GM12878 (cell line): ENCODE data around the gene ERO1B. TPM values are rescaled to one million over a fixed set of nuclear protein-coding genes. Genes with fewer than 3 reads are reported as not detected.

Experiments used
- CHD1 ChIP-seq: IDR thresholded peaks from 2 replicates; pipeline ENCODE4 v1.6.1; 2012; ENCODE audit warnings: low read depth, low read length, improper control_type of control experiment
- MXI1 ChIP-seq: fragments of 150-350 bp; IDR thresholded peaks from 2 replicates; pipeline ENCODE4 v1.6.1; 2011; ENCODE audit warnings: low read depth, mild to moderate bottlenecking, inconsistent platforms, low read length, improper control_type of control experiment
- NFIC ChIP-seq: IDR thresholded peaks from 2 replicates; pipeline ENCODE4 v1.6.1; 2012; ENCODE audit warnings: low read depth, mild to moderate bottlenecking, inconsistent platforms, low read length, moderate library complexity
- NR2C1 ChIP-seq: fragments of 450-650 bp; IDR thresholded peaks from 2 replicates; pipeline ENCODE4 v1.6.1; 2017; ENCODE audit warnings: antibody characterized with exemption, mild to moderate bottlenecking, moderate library complexity
- RUNX3 ChIP-seq: IDR thresholded peaks from 2 replicates; pipeline ENCODE4 v1.6.1; 2012; ENCODE audit warnings: low read length, inconsistent platforms
- SMAD1 ChIP-seq: fragments of 450-650 bp; IDR thresholded peaks from 2 replicates; pipeline ENCODE4 v1.6.1; 2018; ENCODE audit warnings: mild to moderate bottlenecking, low read depth; ENCODE audit not compliant: partially characterized antibody
- SUZ12 ChIP-seq: fragments of 200-600 bp; sonication (generic); IDR thresholded peaks from one replicate; pipeline ENCODE4 v1.6.1; 2018; ENCODE audit warnings: antibody characterized with exemption, mild to moderate bottlenecking; ENCODE audit not compliant: unreplicated experiment
- polyA plus RNA-seq, 11 experiments: library from polyadenylated mRNA; depleted of rRNA in 4 of 11; unstranded in 6 of 11; stranded (reverse) in 5 of 11; fragments of >200 nt; fragmentation: Nextera tagmentation in 4 of 11; fragmentation: Illumina TruSeq in 1 of 11; extraction: Ambion mirVana in 4 of 11; extraction: Trizol in 1 of 11; gene quantifications; 1 replicate in 1 of 11; 2 replicates in 10 of 11; pipeline versions ENCODE4 v1.2.1 to v1.2.3, GENCODE V29; 2011 to 2016; ENCODE audit warnings: inconsistent platforms in 2 of 11, missing spikeins in 2 of 11, low read depth in 1 of 11
- total RNA-seq, 4 experiments: library from RNA; depleted of rRNA in 3 of 4; stranded (reverse); fragments of >200 nt in 3 of 4; fragmentation: Illumina TruSeq in 1 of 4; extraction: Trizol in 1 of 4; gene quantifications; 2 replicates each; pipeline versions ENCODE4 v1.2.1 to v1.2.3, GENCODE V29; 2013 to 2021
- TF ChIP-seq, protein P1 (sequence below): fragments of 450-650 bp; conservative IDR thresholded peaks from 2 replicates; pipeline ENCODE4 v1.6.1; 2017; ENCODE audit warnings: mild to moderate bottlenecking, moderate library complexity
- TF ChIP-seq, protein P2 (sequence below): IDR thresholded peaks from 2 replicates; pipeline ENCODE4 v1.6.1; 2012; ENCODE audit warnings: improper control_type of control experiment, low read depth, low read length; ENCODE audit not compliant: insufficient replicate concordance

The ERO1B gene
- total and polyA plus RNA-seq, 10 of the 15 experiments (the other 5 are each of a cell fraction or from before 2014, with no cell fraction given) = 9.0 to 30.9 (median 23.0) TPM

DNA sequence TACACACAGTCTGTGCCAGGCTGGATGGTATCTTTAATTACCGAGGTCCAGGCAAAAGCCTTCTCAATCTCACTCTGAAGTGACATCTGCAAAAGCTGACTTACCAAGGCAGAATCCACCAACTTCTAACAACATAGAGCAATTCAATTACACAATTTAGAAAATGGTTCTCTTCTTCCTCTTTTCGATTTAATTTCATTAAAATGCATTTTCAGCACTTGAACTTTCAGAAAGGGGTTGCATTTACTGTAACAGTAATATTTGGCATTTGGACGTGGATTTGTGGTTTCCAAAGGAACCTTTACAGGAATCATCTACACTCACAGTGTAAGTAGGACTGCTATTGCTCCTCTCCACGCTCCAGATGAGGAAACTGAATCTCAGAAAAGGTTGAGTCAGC, 53.3 kb downstream of the ERO1B start (continued):
- TF ChIP-seq SMAD1 = no peak
- TF ChIP-seq NR2C1 = no peak
- TF ChIP-seq MXI1 = no peak
- TF ChIP-seq, protein P1, sequence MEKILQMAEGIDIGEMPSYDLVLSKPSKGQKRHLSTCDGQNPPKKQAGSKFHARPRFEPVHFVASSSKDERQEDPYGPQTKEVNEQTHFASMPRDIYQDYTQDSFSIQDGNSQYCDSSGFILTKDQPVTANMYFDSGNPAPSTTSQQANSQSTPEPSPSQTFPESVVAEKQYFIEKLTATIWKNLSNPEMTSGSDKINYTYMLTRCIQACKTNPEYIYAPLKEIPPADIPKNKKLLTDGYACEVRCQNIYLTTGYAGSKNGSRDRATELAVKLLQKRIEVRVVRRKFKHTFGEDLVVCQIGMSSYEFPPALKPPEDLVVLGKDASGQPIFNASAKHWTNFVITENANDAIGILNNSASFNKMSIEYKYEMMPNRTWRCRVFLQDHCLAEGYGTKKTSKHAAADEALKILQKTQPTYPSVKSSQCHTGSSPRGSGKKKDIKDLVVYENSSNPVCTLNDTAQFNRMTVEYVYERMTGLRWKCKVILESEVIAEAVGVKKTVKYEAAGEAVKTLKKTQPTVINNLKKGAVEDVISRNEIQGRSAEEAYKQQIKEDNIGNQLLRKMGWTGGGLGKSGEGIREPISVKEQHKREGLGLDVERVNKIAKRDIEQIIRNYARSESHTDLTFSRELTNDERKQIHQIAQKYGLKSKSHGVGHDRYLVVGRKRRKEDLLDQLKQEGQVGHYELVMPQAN = no peak
- no peak for TF ChIP-seq SUZ12
- TF ChIP-seq CHD1 = no peak
- TF ChIP-seq NFIC = no peak
- TF ChIP-seq, protein P2, sequence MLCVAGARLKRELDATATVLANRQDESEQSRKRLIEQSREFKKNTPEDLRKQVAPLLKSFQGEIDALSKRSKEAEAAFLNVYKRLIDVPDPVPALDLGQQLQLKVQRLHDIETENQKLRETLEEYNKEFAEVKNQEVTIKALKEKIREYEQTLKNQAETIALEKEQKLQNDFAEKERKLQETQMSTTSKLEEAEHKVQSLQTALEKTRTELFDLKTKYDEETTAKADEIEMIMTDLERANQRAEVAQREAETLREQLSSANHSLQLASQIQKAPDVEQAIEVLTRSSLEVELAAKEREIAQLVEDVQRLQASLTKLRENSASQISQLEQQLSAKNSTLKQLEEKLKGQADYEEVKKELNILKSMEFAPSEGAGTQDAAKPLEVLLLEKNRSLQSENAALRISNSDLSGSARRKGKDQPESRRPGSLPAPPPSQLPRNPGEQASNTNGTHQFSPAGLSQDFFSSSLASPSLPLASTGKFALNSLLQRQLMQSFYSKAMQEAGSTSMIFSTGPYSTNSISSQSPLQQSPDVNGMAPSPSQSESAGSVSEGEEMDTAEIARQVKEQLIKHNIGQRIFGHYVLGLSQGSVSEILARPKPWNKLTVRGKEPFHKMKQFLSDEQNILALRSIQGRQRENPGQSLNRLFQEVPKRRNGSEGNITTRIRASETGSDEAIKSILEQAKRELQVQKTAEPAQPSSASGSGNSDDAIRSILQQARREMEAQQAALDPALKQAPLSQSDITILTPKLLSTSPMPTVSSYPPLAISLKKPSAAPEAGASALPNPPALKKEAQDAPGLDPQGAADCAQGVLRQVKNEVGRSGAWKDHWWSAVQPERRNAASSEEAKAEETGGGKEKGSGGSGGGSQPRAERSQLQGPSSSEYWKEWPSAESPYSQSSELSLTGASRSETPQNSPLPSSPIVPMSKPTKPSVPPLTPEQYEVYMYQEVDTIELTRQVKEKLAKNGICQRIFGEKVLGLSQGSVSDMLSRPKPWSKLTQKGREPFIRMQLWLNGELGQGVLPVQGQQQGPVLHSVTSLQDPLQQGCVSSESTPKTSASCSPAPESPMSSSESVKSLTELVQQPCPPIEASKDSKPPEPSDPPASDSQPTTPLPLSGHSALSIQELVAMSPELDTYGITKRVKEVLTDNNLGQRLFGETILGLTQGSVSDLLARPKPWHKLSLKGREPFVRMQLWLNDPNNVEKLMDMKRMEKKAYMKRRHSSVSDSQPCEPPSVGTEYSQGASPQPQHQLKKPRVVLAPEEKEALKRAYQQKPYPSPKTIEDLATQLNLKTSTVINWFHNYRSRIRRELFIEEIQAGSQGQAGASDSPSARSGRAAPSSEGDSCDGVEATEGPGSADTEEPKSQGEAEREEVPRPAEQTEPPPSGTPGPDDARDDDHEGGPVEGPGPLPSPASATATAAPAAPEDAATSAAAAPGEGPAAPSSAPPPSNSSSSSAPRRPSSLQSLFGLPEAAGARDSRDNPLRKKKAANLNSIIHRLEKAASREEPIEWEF = no peak
- TF ChIP-seq RUNX3 = no peak
- TF ChIP-seq, all 136 proteins: peak for 0
